Adrenal gland (tissue), 12 donors: ENCODE results near the gene SLC66A3. TPM values are rescaled to one million over a fixed set of nuclear protein-coding genes. Genes with fewer than 3 reads are reported as not detected.

Source experiments
- DNase-seq, 7 donors: peaks; one replicate each; pipeline ENCODE4 v3.0.0-alpha.2; 2019 to 2020
- H3K27ac ChIP-seq, 5 donors: fragments of 200-600 bp; sonication (generic) in 4 of 5; 1 replicate in 3 of 5; 2 replicates in 2 of 5; pipeline versions ENCODE4 v1.5.1 to v1.8.0; 2016 to 2020; ENCODE audit warnings: mild to moderate bottlenecking in 1 of 5
- H3K27me3 ChIP-seq: fragments of 200-600 bp; 2 replicates; pipeline ENCODE4 v1.8.0; 2021
- H3K36me3 ChIP-seq, 2 donors: fragments of 200-600 bp; replicated peaks in 1 of 2; 1 replicate in 1 of 2; 2 replicates in 1 of 2; pipeline versions ENCODE4 v1.5.1 to v1.8.0; 2018 to 2022
- H3K4me1 ChIP-seq, 2 donors: fragments of 200-600 bp; replicated peaks in 1 of 2; 1 replicate in 1 of 2; 2 replicates in 1 of 2; pipeline versions ENCODE4 v1.5.1 to v1.8.0; 2018 to 2021
- H3K4me3 ChIP-seq, 4 donors: fragments of 200-600 bp; sonication (generic) in 3 of 4; one replicate each; pipeline ENCODE4 v1.5.1; 2016 to 2018
- H3K9me3 ChIP-seq, 3 donors: fragments of 200-600 bp; sonication (generic) in 1 of 3; replicated peaks in 1 of 3; 1 replicate in 2 of 3; 2 replicates in 1 of 3; pipeline versions ENCODE4 v1.5.1 to v1.8.0; 2016 to 2021
- POLR2A ChIP-seq, 2 donors: fragments of 450-650 bp; IDR thresholded peaks; one replicate each; pipeline ENCODE4 v1.6.1; 2017; ENCODE audit warnings: antibody characterized with exemption in 2 of 2, mild to moderate bottlenecking in 2 of 2, moderate library complexity in 1 of 2
- WGBS, 4 donors: extraction: QIAGEN DNeasy Blood & Tissue Kit in 2 of 4; methylation state at CpG; one replicate each; pipeline versions ENCODE4 v1.1.5 to v1.1.7; 2013 to 2017; 5-methylcytosine and 5-hydroxymethylcytosine counted together
- intact Hi-C, 2 donors: fragments of 100-400 bp; cut with DNase I; formaldehyde crosslinking; loops; one replicate each; pipeline versions ENCODE4 v1.14.1 to v1.15.0; 2022 to 2023
- polyA plus RNA-seq, 3 donors: library from polyadenylated mRNA; stranded (reverse); fragments of 200-250 nt in 2 of 3; fragments of 350-450 nt in 1 of 3; fragmentation: Illumina TruSeq in 1 of 3; extraction: RNeasy Lipid Tissue Mini Kit (QIAGEN cat#74804) in 1 of 3; gene quantifications; one replicate each; pipeline ENCODE4 v1.2.3, GENCODE V29; 2013 to 2014
- total RNA-seq, 9 donors: library from RNA; depleted of rRNA in 4 of 9; stranded (reverse); fragments of >200 nt in 4 of 9; fragments of 120-200 nt in 1 of 9; fragmentation: NEBNext Ultra II Directional in 1 of 9; extraction: Animal tissue kit (Norgen Biotek cat#: 25700) in 1 of 9; gene quantifications; one replicate each; pipeline versions ENCODE4 v1.1.0 to v1.2.4, GENCODE V29; 2013 to 2023
- TF ChIP-seq, protein P1 (sequence below), 6 experiments: fragments of 450-650 bp in 4 of 6; fragments of 200-600 bp in 2 of 6; sonication (generic) in 1 of 6; IDR thresholded peaks; 1 replicate in 5 of 6; 2 replicates in 1 of 6; pipeline versions ENCODE4 v1.5.1 to v1.8.0; 2016 to 2021; ENCODE audit warnings: antibody characterized with exemption in 6 of 6, mild to moderate bottlenecking in 2 of 6, moderate library complexity in 1 of 6
- donor health status: healthy with polysubstance abuse.
- donor health status: Bipolar disorder and iron deficiency.
- donor health status: DM: yes; HTN: yes; CAD: no.
- donor health status: DM: no; HTN: no; CAD: no.
- donor health status: DM: no; HTN: no; CAD: no.
- donor health status: DM: yes; HTN: yes; CAD: no.

SLC66A3 gene
- total and polyA plus RNA-seq, 12 donors: 13.0 to 162 (median 41.0) TPM

DNA sequence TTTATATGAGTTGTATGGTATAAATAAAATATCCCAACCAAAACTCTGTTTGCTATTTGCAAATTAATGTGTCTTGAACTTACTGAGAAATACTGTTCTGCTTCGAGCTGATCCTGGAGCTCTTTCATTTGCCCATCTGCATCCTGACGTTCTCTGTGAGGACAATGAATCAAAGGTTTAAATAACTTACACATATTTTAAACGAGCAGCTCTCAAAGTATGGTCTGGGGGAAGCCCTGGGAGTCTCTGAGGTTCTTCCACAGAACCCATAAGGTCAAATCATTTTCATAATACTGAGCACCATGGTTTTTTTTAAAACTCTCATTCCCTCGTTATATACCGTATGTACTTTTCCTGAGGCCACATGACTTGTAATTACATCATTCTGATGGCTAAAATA is 46.7 kb downstream of the SLC66A3 start:
- WGBS, 4 donors: 84 to 88% (median 87%) methylated on average over 5 of the region's 5 CpGs
- H3K4me3 ChIP-seq: no peak overlapping the region
- H3K9me3 ChIP-seq: no peaks in the 10 kb centered on the region
- no peak for DNase-seq
- no peak overlapping the region for H3K27ac ChIP-seq
- H3K27me3 ChIP-seq: no peaks in the 10 kb centered on the region
- peaks cover 0 to 12% of the 10 kb centered on the region in 2 donors for H3K4me1 ChIP-seq
- H3K36me3 ChIP-seq: peaks cover 0 to 43% of the 10 kb centered on the region in 2 donors
- TF ChIP-seq, protein P1, sequence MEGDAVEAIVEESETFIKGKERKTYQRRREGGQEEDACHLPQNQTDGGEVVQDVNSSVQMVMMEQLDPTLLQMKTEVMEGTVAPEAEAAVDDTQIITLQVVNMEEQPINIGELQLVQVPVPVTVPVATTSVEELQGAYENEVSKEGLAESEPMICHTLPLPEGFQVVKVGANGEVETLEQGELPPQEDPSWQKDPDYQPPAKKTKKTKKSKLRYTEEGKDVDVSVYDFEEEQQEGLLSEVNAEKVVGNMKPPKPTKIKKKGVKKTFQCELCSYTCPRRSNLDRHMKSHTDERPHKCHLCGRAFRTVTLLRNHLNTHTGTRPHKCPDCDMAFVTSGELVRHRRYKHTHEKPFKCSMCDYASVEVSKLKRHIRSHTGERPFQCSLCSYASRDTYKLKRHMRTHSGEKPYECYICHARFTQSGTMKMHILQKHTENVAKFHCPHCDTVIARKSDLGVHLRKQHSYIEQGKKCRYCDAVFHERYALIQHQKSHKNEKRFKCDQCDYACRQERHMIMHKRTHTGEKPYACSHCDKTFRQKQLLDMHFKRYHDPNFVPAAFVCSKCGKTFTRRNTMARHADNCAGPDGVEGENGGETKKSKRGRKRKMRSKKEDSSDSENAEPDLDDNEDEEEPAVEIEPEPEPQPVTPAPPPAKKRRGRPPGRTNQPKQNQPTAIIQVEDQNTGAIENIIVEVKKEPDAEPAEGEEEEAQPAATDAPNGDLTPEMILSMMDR (IDR thresholded peaks at IDR 0.05): no peak
- TF ChIP-seq POLR2A (IDR thresholded peaks at IDR 0.05): no peak
- intact Hi-C loops: no loop called here

DNA sequence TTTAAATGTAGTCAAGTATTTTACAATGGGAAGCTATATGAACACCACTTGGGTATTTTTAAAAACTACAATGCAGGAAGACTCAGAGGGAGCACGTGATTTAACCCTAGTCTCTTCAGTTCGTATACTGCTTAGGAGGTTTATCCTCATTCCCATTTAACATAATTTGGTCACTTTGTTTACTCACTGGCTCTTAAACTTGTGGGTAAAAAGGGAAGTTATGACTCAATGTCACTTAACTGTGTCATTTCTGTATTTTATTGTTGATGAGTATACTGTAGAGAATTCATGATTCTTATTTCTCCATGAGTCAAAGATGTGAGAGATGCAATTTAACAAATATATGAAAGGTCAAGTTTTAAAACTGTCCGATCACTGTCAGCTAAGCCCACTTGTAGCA is 48.2 kb downstream of the SLC66A3 start:
- Histone ChIP-seq H3K4me3 (no peak overlapping the region), H3K27ac (no peak overlapping the region), H3K9me3 (no peaks in the 10 kb centered on the region), H3K4me1 (peaks cover 0 to 12% of the 10 kb centered on the region in 2 donors), H3K27me3 (no peaks in the 10 kb centered on the region), H3K36me3 (peaks cover 0 to 37% of the 10 kb centered on the region in 2 donors)
- TF ChIP-seq POLR2A (IDR thresholded peaks at IDR 0.05): no peak
- TF ChIP-seq, protein P1 (IDR thresholded peaks at IDR 0.05): no peak
- DNase-seq: no peak
- intact Hi-C loops: no loop called here
- WGBS, 4 donors: 58 to 72% (median 65%) methylated on average over 3 of the region's 3 CpGs

DNA sequence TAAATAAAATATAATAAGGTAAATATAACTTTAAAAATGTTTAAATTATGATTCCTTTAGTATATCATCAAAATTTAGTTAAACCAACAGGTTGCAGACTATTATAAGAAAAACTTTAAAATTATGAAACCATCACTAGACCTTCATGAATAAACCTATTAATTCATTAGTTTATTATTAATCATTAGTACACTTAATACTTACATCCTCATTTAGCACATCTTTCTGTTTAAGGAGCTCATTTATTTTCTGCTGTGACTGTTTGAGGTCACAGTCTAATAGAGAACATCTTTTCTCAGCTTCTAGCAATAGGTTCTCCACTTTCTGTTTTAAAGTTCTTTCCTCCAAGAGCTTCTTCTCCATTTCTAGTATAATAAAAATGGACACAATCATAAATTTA is 52.8 kb downstream of the SLC66A3 start:
- H3K9me3 ChIP-seq: peaks cover 0 to 6% (median 0%) of the 10 kb centered on the region in 3 donors
- no peak overlapping the region for H3K4me3 ChIP-seq
- intact Hi-C loops: no loop called here
- H3K4me1 ChIP-seq: peaks cover 0 to 12% of the 10 kb centered on the region in 2 donors
- no peak for DNase-seq
- H3K36me3 ChIP-seq: peaks cover 0 to 22% of the 10 kb centered on the region in 2 donors
- no peaks in the 10 kb centered on the region for H3K27me3 ChIP-seq
- no peak overlapping the region for H3K27ac ChIP-seq
- TF ChIP-seq, protein P1 (IDR thresholded peaks at IDR 0.05): no peak
- no peak for TF ChIP-seq POLR2A (IDR thresholded peaks at IDR 0.05)

DNA sequence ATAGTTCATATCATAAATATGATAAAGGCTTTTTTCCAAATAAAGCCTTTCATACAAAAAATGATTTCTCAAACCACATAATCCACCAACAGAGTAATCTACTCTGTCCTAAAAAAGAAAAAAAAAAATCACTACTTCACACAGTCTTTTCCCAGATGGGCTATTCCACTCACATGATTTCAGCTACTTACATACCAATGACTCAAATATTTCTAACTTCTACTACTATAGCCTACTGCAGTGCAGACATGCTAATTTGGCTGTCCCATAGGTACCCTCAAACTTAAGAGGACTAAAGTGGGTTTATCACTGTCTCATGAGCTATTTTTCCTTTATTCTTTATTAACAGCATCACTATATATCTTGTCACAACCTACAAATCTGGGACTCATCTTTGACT is 57.4 kb downstream of the SLC66A3 start:
- DNase-seq: no peak
- Histone ChIP-seq H3K4me3 (no peak overlapping the region), H3K36me3 (peaks cover 0 to 31% of the 10 kb centered on the region in 2 donors), H3K4me1 (no peaks in the 10 kb centered on the region), H3K27ac (no peak overlapping the region), H3K27me3 (no peaks in the 10 kb centered on the region), H3K9me3 (peaks cover 0 to 6% (median 0%) of the 10 kb centered on the region in 3 donors)
- TF ChIP-seq, protein P1 (IDR thresholded peaks at IDR 0.05): no peak
- no peak for TF ChIP-seq POLR2A (IDR thresholded peaks at IDR 0.05)
- intact Hi-C loops: no loop called here
